ENCODE data around the gene SLC22A16.
A peak's percentile ranks its signal among the peaks of the same experiment; 100 is the strongest.
"Not testable (repeated sequence)": the region's sequence is repeated elsewhere in the genome, so short reads cannot be mapped to it uniquely, and the experiment has no call there.

Gene SLC22A16

GRCh38 chr6:110520992-110521543, 44.7 kb upstream of the SLC22A16 start:
- DNase-seq (ENCODE audit: low read depth) = no peak
- H3K4me3 ChIP-seq (ENCODE audit: low read depth, low read length) = no peak overlapping the region
- TF ChIP-seq MAX (IDR thresholded peaks at IDR 0.05; ENCODE audit: low read depth, low read length) = no peak
- no peak for TF ChIP-seq MYC (IDR thresholded peaks at IDR 0.05; ENCODE audit: low read depth, low read length)
- no peak for TF ChIP-seq CTCF (IDR thresholded peaks at IDR 0.05; ENCODE audit: low read depth, low read length)
- TF ChIP-seq POLR2A (IDR thresholded peaks at IDR 0.05; ENCODE audit: extremely low read depth, insufficient read length) = no peak

- no peak for TF ChIP-seq MYC (IDR thresholded peaks at IDR 0.05; ENCODE audit: low read depth, low read length)
- no peak for DNase-seq (ENCODE audit: low read depth)
- no peak overlapping the region for H3K4me3 ChIP-seq (ENCODE audit: low read depth, low read length)
Measured at GRCh38 chr6:110520209-110520965, 44.0 kb upstream of the SLC22A16 start.

- no peak for DNase-seq (ENCODE audit: low read depth)
- no peak for TF ChIP-seq MAX (IDR thresholded peaks at IDR 0.05; ENCODE audit: low read depth, low read length)
- no peak for TF ChIP-seq CTCF (IDR thresholded peaks at IDR 0.05; ENCODE audit: low read depth, low read length)
- no peak for TF ChIP-seq POLR2A (IDR thresholded peaks at IDR 0.05; ENCODE audit: extremely low read depth, insufficient read length)
- no peak for TF ChIP-seq MYC (IDR thresholded peaks at IDR 0.05; ENCODE audit: low read depth, low read length)
- H3K4me3 ChIP-seq (ENCODE audit: low read depth, low read length) = no peak overlapping the region
Measured at GRCh38 chr6:110517601-110518281, 41.3 kb upstream of the SLC22A16 start.

- H3K4me3 ChIP-seq (ENCODE audit: low read depth, low read length) = no peak overlapping the region
- TF ChIP-seq POLR2A (IDR thresholded peaks at IDR 0.05; ENCODE audit: extremely low read depth, insufficient read length) (no peak), CTCF (IDR thresholded peaks at IDR 0.05; ENCODE audit: low read depth, low read length) (no peak), MYC (IDR thresholded peaks at IDR 0.05; ENCODE audit: low read depth, low read length) (no peak), MAX (IDR thresholded peaks at IDR 0.05; ENCODE audit: low read depth, low read length) (no peak)
- DNase-seq (ENCODE audit: low read depth) = no peak
Measured at GRCh38 chr6:110517034-110517433, 40.6 kb upstream of the SLC22A16 start.

GRCh38 chr6:110514818-110515217, 38.4 kb upstream of the SLC22A16 start:
- DNase-seq (ENCODE audit: low read depth) = peak; percentile 76
- H3K4me3 ChIP-seq (ENCODE audit: low read depth, low read length) = no peak overlapping the region
- TF ChIP-seq MAX (IDR thresholded peaks at IDR 0.05; ENCODE audit: low read depth, low read length) (no peak), CTCF (IDR thresholded peaks at IDR 0.05; ENCODE audit: low read depth, low read length) (no peak), MYC (IDR thresholded peaks at IDR 0.05; ENCODE audit: low read depth, low read length) (no peak), POLR2A (IDR thresholded peaks at IDR 0.05; ENCODE audit: extremely low read depth, insufficient read length) (no peak)

- DNase-seq (ENCODE audit: low read depth) = no peak
- TF ChIP-seq MAX (IDR thresholded peaks at IDR 0.05; ENCODE audit: low read depth, low read length) = no peak
- TF ChIP-seq CTCF (IDR thresholded peaks at IDR 0.05; ENCODE audit: low read depth, low read length) = no peak
- TF ChIP-seq POLR2A (IDR thresholded peaks at IDR 0.05; ENCODE audit: extremely low read depth, insufficient read length) = no peak
- TF ChIP-seq MYC (IDR thresholded peaks at IDR 0.05; ENCODE audit: low read depth, low read length) = no peak
- no peak overlapping the region for H3K4me3 ChIP-seq (ENCODE audit: low read depth, low read length)
Measured at GRCh38 chr6:110512991-110513390, 36.6 kb upstream of the SLC22A16 start.

GRCh38 chr6:110512549-110512948, 36.1 kb upstream of the SLC22A16 start:
- not testable (repeated sequence) for H3K4me3 ChIP-seq (ENCODE audit: low read depth, low read length); DNase-seq (ENCODE audit: low read depth)

Measured in NB4 (cell line).